Fibroblast of skin of right biceps (primary cell): Measurements from ENCODE around the gene TEX2.
"Not testable (repeated sequence)": the region's sequence is repeated elsewhere in the genome, so short reads cannot be mapped to it uniquely, and the experiment has no call there.

Experiments
- DNase-seq: peaks from one replicate; pipeline ENCODE4 v3.0.0-alpha.2; 2013

The TEX2 gene

DNA sequence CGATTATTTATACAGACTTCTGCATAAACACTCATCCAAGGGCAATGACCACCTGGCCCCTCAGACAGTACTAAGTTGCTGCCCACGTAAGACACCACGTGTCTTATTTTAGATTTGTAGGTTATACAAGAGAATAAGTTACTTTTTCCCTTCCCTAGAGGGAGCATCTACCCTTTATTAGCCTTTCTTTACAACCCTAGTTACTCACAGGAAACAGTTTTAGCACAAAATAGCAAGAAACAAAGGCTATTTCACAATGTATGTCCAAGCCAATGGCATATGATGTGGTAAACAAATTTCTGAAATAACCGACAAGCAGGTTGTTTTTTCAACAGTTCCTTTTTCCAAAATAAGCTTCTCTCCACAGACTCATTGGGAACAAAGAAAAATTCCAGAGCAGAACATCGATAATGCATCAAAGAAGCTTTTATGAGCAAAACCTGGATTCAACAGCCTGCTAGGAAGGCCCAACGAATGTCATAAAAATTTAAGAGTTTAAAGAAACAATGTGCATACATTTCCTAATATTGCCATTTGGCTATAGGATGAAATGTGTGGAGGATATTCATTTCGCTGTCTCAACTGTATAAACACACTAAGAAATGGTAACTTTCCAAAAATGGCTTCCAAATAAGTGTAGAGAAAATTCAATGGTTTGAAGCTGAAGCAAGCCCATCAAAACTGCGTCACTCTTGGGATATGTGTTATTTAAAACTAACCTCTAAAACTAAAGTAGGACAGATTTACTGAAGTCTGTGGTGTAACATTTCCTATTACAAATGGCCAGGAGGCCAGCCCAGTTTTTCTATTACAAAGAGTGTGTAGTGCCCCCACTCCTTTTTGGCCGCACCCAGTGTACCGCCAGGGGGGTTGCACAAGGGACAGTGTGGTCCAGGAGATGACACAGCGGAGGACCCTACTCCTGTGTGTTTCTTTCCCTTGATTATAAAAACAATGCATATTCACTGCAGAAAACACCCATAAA, 82.7 kb downstream of the TEX2 start:
- no peak for DNase-seq

GRCh38 chr17:64179024-64179423, 84.0 kb downstream of the TEX2 start:
- DNase-seq = not testable (repeated sequence)

DNA sequence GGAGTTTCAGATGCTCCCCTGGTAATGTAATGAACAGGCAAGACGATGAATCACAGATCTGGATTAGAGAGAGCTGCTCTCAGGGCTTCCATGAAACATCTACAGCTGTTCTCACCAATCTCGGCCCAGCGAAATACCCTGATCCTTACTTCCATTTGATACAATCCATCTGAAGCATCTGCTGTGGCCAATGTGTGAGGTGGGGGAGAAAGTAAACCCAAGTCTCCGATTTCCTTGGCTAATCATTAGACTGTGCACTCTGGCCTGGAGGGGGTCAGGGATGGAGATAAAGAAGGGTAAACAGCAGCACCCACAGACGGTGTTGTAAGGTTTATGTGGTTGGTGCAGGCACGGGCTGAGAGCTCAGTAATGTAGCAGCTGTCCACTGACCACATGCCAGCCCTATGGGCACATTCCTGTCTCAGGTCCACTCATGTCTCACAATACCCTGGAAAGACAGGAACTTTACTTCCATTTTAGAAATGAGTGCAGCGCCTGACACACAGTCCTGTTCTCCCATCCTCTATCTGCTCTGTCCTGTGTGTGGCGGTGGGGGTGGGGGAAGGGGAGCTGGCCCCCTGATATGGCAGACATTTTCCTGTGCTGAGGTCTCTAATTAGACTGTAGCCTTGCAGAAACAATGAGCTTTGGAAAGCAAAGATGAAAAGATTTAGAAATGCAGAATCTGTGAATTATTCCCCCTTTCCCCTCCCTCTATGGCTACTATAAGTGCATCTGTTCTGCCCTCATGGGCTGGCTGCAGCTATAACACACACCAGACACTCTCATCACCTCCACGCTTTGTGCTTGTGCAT, 84.8 kb downstream of the TEX2 start:
- DNase-seq = peak; percentile 18

DNA sequence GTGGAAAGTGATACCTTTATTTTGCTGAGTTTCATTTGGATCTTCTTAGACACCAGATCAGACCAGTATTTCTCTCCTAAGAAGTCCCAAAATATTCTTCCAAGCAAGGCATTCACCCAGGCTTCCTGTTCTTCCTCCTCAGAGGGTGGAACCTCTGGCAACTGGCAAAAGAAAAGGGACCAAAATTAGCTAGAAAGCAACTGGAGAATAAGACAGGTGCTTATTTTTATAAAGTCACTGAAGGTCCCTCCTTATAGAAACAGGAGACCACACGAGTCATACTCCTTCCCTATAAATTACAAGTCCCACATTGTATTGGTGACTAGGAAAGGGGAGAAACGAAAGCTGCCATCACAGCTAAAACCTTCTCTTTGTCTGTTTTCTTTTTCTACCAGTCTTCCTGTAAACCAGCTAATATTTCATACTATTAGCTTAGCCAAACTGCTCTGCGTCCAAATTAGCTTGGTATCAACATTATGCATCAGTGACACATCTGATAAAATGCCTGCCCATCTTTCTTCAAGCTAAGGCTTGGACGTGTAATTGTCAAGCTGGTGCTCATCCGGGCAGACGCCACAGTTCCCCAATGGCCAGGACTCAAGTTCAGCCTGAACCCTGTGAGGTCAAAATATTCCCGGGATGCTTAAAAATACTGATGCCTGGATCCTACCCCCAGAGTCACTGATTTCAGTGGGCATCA, 85.6 kb downstream of the TEX2 start:
- DNase-seq = no peak

GRCh38 chr17:64176556-64176955, 86.5 kb downstream of the TEX2 start:
- no peak for DNase-seq

- peak; percentile 18 for DNase-seq
Measured at GRCh38 chr17:64174686-64175456, 88.2 kb downstream of the TEX2 start.

GRCh38 chr17:64173646-64174045, 89.4 kb downstream of the TEX2 start:
- no peak for DNase-seq

DNA sequence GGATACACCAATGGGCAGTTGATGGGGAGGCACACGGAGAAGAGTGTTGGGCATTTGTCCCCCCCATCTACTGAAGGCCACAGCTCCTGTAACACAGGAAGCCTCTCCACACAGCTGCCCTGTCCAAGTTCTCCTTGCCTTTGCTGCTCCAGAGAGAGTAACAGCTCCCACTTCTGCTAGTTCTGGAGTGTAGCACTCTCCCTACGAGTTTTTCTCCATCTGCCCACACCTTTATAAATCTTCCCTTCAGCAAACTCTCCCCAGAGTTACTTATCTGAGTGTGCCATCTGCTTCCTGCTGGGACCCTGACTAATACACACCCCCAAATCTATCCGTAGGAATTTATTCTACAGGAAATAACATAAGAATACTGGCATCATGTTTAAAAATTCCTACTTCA, 90.5 kb downstream of the TEX2 start:
- DNase-seq = no peak

DNA sequence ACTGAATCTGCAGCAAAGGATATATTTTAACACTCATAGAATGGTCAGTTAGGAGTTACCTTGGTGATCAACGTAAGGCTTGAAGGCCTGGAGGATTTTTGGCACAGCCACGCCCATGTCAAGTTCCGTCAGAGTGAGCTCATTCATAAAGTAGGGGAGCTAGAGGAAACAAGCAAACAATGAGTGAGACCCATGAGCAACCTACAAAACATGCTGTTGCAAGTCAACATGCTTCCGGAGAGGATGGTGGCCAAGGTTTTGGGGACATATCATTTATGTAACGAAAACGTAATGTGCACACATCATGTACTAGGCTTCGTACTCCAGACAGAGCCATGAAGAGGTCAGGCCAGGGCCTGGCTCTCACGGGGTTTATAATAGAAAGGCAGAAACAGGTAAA, 92.0 kb downstream of the TEX2 start:
- DNase-seq = no peak

- DNase-seq = no peak
Measured at GRCh38 chr17:64170286-64170685, 92.8 kb downstream of the TEX2 start.

DNA sequence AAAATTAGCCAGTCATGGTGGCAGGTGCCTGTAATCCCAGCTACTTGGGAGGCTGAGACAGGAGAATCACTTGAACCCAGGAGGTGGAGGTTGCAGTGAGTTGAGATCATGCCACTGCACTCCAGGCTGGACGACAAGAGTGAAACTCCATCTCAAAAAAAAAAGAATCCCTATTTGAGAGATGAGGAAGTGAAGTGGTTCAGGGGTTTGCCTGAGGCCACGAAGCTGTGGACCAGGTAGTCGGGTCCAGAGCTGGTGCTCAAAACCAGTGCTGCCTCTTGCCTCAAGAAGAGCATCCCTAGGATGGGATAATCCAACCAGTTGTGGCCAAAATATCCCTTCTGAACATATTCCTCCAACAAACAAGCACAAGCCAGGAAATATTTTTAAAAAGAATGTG, 95.4 kb downstream of the TEX2 start:
- DNase-seq = not testable (repeated sequence)

DNA sequence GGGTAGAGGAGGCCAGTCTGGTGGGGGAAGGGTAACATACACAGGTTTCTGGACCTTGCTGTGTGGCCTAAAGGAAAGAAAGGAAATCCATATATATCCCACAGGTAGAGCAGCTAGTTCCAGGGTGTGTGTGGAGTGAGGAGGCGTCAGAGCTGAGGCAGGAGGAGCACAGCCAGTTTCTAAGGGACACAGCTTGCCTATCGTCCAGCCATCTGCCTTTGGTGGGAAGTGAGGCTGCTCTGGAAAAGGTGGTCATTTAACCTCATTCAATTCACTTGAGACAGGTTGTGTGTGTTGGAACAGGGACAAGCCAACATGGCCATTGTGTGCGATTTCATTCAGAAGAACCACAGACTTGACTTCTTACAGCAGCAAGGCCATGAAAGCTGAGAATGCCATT, 96.2 kb downstream of the TEX2 start:
- DNase-seq = no peak

DNA sequence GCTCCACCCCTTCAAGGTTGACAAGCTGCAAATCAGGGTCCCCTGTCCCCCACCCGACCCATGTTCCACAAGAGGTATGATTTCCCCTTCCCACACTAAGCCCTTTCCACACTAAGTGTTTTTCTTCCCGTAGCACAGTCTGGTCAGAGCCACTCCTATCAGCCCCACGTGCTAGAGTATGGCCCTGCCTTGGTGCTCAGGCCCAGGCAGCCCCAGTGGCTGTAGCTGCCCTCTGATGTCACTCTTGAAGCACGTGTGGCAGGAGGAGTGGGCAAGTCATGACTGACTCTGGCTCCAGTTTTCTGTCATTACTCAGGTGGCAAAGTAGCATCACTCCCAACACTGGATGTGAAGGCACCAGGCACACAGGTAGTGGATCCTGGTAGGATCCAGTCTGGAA, 97.7 kb downstream of the TEX2 start:
- no peak for DNase-seq

DNA sequence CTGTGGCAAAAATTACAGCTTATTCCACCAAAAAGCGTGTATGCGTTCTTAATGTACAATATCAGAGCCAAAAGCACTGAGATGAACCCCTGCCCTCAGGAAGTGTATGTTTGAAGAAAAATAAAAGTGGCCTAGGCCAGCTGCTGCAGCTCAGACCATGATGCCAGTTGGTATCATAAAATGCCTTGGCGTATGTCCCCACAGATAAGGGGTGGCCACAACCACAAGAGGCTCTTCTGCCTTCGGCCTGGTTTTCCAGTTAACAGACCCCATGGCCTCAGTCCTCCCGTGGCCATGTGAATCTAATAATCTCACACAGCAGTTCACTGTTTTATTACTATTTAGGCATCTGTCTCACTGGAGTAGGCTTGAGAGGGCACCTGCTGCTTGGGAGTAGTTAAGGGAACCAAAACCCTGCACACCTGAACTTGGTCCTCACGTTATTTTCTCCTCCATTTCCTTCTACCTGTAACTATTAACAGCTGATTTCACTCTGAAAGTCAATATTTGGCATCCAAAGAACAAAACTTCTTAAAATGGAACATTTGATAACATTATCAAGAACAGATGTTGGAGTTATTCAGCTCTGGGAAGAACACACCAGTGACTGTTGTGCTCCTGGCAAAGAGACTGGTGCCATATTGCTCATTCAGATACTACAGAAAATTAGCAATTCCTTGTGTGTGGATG, 98.3 kb downstream of the TEX2 start:
- DNase-seq = no peak

DNA sequence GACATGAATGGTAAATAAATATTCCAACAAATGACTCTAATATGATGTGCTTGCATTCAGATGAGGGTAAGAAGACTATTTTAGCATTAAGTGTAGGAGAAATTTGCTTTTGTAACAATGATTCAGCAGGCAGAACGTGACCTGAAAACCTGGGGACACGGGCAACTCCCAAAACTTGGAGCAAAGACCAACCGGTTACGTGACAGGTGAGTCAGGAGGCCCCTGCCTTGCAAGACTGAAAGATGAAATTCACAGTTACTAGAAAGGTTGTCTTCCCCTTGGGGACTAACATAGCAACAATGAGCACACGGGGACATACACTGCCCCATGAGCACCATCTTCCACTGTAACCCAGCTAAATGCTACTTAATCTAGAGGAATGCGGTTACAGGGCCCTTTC, 99.6 kb downstream of the TEX2 start:
- DNase-seq = no peak

DNA sequence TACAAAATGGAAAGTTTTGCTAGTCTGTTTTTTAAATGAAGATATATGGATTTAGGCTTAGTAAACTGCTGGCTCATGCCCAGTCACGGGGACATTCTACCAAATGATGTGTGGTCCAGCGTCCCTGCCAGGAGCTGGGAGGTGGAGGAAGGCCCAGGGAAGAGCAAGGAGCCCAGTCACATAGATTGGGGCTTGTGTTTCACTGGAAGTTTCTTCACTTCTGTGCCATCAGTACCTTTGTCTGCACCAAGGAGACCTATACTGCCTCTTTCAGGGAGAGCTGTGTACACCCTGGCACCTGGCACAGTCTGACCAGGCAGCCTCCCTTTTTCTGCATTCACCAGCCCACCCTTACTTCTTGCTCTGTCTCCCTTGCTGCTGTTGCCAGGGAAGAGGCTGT, 100.5 kb downstream of the TEX2 start:
- DNase-seq = no peak

- no peak for DNase-seq
Measured at GRCh38 chr17:64161380-64162176, 101.5 kb downstream of the TEX2 start.

- peak; percentile 56 for DNase-seq
Measured at GRCh38 chr17:64160378-64160777, 102.7 kb downstream of the TEX2 start.

DNA sequence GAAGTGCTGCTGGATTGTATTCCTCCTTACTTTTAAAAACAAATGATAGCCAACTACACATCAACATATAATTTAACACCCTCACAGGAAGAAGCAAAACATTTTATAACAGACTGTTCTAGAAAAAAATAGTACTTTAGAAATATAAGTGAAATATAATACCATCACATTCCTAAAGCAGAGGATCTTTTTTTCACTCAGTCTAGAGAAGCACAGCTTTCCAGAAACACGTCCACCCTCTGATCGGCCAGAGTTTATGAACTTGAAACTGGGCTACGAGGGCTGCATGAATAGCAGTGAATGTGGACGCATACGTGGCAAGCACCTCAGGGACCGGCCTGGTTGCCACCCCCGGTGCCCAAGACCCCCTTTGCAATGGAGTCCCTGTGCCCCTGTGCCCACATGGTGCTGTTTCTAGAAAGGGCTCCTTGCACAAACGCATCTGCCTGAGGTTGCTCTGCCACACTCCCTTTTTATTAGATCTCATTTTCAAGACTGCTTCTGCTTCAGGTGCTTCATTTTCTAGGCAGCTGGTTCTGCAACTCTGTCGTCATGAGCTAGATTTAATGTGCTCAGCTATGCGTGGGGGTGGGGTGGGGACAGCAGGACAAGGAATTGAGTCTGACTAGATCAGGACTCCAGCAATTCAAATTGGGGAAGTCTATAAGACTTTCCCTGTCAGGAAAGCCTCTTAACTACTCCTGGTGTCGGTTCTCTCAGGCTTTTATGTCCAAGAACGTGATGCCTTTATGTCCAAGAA, 104.0 kb downstream of the TEX2 start:
- DNase-seq = no peak

GRCh38 chr17:64158406-64158805, 104.7 kb downstream of the TEX2 start:
- no peak for DNase-seq
